ENCODE results near the gene RSKR.
A peak's percentile ranks its signal among the peaks of the same experiment; 100 is the strongest.

Gene RSKR

DNA sequence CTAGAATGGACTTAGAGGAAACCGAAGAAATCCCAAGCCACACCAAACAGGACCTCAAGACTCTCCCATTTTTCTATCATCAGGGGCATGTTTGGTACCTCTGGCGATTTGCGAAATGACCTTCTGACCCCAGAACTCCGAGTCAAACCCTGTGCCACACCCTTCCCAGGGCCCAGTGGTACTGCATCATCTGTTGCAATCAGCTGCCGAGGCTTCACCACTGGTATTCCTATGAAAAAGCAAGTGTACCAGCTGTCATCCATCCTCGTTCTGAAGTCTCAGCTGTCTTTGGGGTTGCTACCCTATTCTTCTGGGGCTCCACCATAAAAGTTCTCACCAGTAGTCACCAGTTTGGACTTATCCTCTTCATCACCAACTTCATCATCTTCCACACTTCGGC, 2.3 kb upstream of the RSKR start:
- no peaks in the 10 kb centered on the region for H3K79me2 ChIP-seq (ENCODE audit: insufficient read depth, low read length)
- H3K27ac ChIP-seq (ENCODE audit: low read depth, low read length): no peak overlapping the region
- no peaks in the 10 kb centered on the region for H4K20me1 ChIP-seq (ENCODE audit: low read depth, low read length)
- H3K9me2 ChIP-seq (replicated peaks; ENCODE audit: insufficient read depth, low read length): no peaks in the 10 kb centered on the region
- H2AFZ ChIP-seq (ENCODE audit: low read depth, low read length, severe bottlenecking): no peak overlapping the region
- H3K4me2 ChIP-seq (ENCODE audit: low read depth, low read length, poor library complexity, severe bottlenecking): no peak overlapping the region
- peaks cover 53% of the 10 kb centered on the region for H3K36me3 ChIP-seq (ENCODE audit: low read length)
- H3K27me3 ChIP-seq (ENCODE audit: low read length): no peaks in the 10 kb centered on the region
- H3F3A ChIP-seq (ENCODE audit: insufficient read depth): no peaks in the 10 kb centered on the region
- no peak overlapping the region for H3K4me3 ChIP-seq (ENCODE audit: insufficient read depth, low read length, poor library complexity, severe bottlenecking)
- TF ChIP-seq EZH2phosphoT487 (conservative IDR thresholded peaks at IDR 0.05; ENCODE audit: low read length) (no peak), CTCF (IDR thresholded peaks at IDR 0.05; ENCODE audit: insufficient read depth, low read length, poor library complexity, severe bottlenecking) (no peak)
- no peak overlapping the region for H3K9ac ChIP-seq (ENCODE audit: low read length)
- no peaks in the 10 kb centered on the region for H3K9me3 ChIP-seq (ENCODE audit: insufficient read depth, low read length)

GRCh38 chr17:28615260-28615940, 1.4 kb upstream of the RSKR start:
- Histone ChIP-seq H2AFZ (ENCODE audit: low read depth, low read length, severe bottlenecking) (no peak overlapping the region), H3K27ac (ENCODE audit: low read depth, low read length) (no peak overlapping the region), H3K27me3 (ENCODE audit: low read length) (no peaks in the 10 kb centered on the region), H3F3A (ENCODE audit: insufficient read depth) (no peaks in the 10 kb centered on the region), H3K79me2 (ENCODE audit: insufficient read depth, low read length) (no peaks in the 10 kb centered on the region), H4K20me1 (ENCODE audit: low read depth, low read length) (no peaks in the 10 kb centered on the region), H3K36me3 (ENCODE audit: low read length) (peaks cover 44% of the 10 kb centered on the region), H3K9ac (ENCODE audit: low read length) (no peak overlapping the region), H3K4me2 (ENCODE audit: low read depth, low read length, poor library complexity, severe bottlenecking) (no peak overlapping the region), H3K9me3 (ENCODE audit: insufficient read depth, low read length) (no peaks in the 10 kb centered on the region), H3K9me2 (replicated peaks; ENCODE audit: insufficient read depth, low read length) (no peaks in the 10 kb centered on the region), H3K4me3 (ENCODE audit: insufficient read depth, low read length, poor library complexity, severe bottlenecking) (no peak overlapping the region)
- no peak for TF ChIP-seq EZH2phosphoT487 (conservative IDR thresholded peaks at IDR 0.05; ENCODE audit: low read length)
- TF ChIP-seq CTCF (IDR thresholded peaks at IDR 0.05; ENCODE audit: insufficient read depth, low read length, poor library complexity, severe bottlenecking): no peak

DNA sequence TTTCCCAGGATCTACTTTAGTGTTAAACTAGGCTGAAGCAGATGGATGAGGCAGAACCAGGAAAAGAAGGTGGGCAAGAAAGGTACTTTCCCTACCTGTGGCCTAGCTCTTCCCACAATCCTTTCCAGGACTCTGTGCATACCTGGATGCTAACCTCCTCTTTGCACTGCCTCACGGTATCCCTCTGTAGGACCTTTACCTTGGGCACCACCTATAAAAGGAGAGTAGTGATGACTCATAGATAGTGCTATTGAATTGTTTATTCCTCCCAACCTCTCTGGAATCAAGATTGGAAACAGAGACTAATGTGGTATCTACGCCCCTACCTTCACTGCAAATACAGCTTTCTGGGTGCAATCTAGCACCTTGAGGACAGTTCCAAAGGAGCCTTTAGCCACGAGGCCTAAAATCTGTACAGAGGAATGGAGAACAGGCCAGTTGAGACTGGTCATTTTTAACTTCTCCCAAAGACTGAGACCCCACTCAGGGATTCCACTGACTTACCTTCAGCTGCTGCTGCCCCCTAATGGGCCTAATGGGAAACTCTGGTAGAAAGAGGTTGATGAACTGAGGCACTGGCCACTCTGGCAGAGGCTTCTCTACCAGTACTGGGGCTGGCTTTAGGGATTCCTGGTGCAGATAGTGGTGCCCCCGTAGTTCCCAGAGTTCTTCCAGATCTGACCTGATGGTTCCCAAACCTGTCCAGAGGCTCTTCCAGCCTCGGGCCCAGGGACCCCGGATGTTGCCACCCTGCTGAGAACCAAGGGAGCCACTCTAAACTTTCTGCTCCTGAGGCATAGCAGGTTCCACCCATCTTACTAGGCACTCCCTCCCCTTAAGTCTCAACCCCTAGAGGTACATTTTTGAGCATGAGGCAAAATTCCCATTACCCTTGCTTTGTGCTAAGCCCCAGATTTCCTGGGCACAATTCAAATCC, 781 bp downstream of the RSKR start:
- no peaks in the 10 kb centered on the region for H3K9me3 ChIP-seq (ENCODE audit: insufficient read depth, low read length)
- no peak overlapping the region for H3K4me2 ChIP-seq (ENCODE audit: low read depth, low read length, poor library complexity, severe bottlenecking)
- H2AFZ ChIP-seq (ENCODE audit: low read depth, low read length, severe bottlenecking): no peak overlapping the region
- H3K27me3 ChIP-seq (ENCODE audit: low read length): no peaks in the 10 kb centered on the region
- TF ChIP-seq EZH2phosphoT487 (conservative IDR thresholded peaks at IDR 0.05; ENCODE audit: low read length): no peak
- TF ChIP-seq CTCF (IDR thresholded peaks at IDR 0.05; ENCODE audit: insufficient read depth, low read length, poor library complexity, severe bottlenecking): peak; percentile 52
- H3K79me2 ChIP-seq (ENCODE audit: insufficient read depth, low read length): no peaks in the 10 kb centered on the region
- H4K20me1 ChIP-seq (ENCODE audit: low read depth, low read length): no peaks in the 10 kb centered on the region
- H3K9ac ChIP-seq (ENCODE audit: low read length): no peak overlapping the region
- no peak overlapping the region for H3K27ac ChIP-seq (ENCODE audit: low read depth, low read length)
- peaks cover 27% of the 10 kb centered on the region for H3K36me3 ChIP-seq (ENCODE audit: low read length)
- no peak overlapping the region for H3K4me3 ChIP-seq (ENCODE audit: insufficient read depth, low read length, poor library complexity, severe bottlenecking)
- H3K9me2 ChIP-seq (replicated peaks; ENCODE audit: insufficient read depth, low read length): no peaks in the 10 kb centered on the region
- H3F3A ChIP-seq (ENCODE audit: insufficient read depth): no peaks in the 10 kb centered on the region
